ENCODE data around the gene MEN1.
"Not testable (repeated sequence)": the region's sequence is repeated elsewhere in the genome, so short reads cannot be mapped to it uniquely, and the experiment has no call there.

The MEN1 gene

DNA sequence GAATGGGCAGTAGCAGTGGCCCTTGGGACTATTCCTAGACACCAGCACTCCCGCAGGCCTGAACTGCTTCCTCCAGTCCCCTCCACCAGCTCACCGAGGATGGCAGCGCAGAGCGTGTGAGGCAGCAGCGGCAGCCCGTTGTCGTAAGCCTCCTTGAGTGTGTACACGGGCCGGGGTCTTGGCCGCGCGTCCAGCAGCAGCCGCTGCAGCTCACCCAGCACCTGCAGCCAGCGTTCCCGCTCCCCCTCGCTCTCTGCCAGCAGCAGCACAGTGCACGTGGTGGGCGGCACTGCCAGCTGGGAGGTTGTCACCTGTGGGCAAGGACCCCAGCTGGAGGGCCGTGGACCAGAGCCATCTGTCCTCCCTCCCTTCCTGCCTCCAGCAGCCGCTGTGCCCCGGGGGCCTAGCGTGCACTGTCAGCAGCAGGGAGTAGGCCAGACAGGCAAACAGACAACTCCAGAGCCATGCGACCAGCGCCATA is 21.1 kb upstream of the MEN1 start:
- peak; percentile 59 to 81 for DNase-seq

DNA sequence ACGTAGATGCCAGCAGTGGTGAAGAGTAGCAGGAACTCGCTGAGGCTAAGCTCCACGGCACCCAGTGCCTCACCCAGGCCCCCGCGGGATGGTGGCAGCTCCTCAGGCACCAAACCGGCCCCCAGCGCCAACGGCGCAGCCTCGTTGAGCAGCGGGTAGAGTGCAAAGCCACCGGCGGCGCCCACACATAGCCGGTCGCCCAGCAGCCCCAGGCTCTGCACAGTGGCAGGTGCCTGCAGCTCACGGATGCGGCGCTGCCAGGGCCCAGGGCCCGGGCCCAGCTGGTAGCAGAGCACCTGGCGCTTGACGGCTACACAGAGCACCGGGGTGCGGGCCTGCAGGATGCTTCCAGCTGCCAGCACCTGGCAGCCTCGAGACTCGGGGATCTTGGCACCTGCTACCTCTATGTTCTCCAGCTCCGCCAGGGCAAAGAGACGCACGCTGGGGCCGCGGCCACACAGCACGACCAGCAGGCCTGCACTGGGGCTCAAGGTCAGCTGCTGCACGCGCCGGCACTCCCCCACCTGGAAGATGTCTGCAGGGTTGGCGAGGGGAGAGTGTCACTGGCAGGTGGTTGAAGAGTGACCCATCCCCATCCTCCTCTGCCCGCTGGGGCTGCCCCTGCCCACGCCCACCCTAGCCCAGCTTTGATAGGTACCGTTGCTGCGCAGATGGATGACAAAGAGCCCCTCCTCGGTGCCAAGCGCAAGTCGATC is 19.3 kb upstream of the MEN1 start:
- DNase-seq, result no peak

DNA sequence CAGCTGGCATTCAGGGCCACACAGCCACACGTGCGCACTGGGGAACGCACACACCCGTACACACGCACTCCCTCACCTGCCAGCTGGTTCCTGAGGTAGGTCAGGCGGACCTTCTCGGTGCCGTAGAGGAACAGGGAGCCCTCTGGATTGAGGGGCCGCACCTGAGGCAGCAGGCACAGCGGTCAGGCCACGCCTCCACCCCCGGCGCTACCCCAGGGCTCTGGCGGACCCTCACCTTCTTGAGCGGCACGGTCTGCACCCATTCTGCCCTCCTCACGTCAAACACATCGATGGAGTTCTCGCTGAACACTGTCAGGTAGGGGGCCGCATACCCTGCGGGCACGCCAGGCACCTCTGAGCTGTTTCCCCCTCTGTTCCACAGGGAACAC is 17.1 kb upstream of the MEN1 start:
- no peak for DNase-seq

DNA sequence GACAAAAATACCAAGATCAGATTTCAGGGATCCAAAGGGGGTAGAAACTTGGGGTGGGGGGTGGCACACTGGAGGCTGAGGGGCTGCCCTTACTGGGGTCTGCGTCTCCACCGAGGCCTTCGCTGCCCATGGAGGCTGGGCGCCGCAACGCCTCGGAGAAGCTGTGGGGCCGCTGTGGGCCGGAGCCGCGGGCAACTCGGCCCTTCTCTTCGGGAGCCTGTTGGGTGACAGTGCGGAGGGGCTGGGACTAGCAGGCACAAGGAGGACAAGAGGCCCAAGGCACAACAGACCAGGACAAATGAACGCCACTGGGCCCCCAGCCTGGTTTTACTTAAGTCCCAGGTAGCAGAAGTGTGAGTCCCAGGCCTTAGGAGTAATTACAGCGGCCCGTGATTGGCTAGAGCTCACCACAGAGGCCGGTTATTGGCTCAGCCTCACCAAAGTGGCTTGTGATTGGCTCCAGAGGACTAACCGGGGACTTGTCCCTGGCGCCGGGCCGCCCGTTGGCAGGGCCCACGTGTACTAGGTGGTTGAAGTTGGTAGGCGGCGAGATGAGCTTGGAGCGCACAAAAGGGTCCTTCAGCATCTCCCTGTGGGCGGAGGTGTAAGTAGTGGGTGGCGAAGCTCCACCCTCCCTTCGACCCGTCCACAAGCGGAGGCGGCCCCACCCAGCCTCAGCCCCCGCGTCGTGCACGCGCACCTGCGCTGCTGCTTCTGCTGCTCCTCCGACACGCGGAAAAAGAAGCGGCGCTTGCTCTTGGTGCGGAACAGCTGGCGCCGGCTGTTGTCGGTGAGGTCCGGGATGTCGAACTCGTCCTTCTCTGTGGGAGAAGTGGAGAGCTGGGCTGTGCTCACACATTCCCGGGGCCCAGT is 16.5 kb upstream of the MEN1 start:
- DNase-seq, result no peak

DNA sequence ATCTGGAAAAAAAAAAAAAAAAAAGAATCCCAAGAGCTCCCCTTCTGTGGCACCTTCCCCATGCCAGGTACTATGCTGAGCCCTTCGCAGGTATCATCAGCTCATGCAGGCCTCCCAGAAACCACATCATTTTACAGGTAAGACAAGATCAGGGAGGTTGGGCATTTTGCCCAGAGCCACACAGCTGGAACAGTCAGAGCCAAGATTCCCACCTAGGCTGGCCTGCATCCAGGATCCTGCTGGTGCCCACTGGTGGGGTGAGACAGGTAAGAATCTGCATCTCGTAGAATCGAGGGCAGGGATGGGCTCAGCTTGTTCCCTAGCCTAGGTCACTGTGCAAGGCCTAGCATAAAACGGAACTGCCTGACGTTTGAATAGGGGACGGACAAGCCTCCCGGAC is 15.7 kb upstream of the MEN1 start:
- DNase-seq, result no peak

DNA sequence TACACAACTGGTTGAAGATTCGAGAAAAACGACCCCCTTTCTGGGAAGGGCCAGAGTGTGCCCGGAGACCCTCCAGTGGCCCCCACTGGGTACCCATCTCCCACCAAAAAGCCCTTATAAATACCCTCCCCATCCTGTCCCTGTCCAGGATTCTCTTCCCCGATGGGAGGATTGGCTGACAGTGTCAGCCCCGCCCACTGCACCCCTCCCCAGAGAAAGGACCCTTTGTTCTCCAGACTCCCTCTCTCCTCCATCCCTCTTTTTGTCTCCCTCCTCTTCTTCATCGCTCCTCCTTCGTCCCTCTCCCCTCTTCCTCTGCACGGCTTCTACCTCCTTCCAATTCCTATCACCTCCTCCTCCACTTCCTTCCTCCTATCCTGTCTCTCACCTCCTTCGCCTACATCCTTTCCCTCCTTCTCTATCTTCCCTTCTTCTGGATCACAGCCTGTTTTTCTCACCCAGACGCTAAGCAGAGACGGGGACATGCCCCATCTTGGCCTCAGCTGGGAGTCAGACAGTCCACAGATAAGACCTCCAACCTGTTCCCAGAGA is 13.3 kb upstream of the MEN1 start:
- no peak for DNase-seq

DNA sequence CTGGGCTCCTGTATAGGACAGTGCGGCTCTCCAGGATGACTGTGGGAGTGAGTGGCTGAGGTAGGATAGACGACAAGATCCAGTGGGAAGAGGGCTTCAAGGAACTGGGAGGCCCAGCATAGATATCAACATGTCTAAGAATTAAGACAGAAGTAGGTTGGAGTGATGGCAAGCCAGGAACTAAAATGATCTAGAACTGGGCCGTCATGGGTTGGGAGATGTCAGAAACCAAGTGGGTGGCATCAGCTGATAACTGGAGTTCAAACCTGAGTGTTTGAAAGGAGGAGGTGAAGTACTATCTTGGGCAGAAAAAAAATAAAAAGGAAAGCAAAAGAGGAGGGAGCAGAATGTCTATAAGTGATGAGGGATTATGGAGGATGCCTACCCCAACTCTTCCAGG is 7.1 kb upstream of the MEN1 start:
- DNase-seq, result no peak

DNA sequence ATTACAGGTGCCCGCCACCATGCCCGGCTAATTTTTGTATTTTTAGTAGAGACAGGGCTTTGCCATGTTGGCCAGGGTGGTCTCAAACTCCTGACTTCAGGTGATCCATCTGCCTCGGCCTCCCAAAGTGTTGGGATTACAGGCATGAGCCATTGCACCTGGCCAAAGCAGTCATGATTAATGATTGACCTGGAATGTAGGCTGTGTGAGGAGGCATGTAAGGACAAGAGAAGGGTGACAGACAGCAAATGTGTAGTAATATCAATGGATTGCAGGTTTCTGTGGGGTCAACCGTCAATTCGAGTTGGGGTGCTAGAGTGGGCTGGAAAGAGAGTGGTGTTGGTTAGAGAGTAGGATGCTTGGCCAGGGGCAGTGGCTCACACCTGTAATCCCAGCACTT is 5.1 kb upstream of the MEN1 start:
- not testable (repeated sequence) for DNase-seq

DNA sequence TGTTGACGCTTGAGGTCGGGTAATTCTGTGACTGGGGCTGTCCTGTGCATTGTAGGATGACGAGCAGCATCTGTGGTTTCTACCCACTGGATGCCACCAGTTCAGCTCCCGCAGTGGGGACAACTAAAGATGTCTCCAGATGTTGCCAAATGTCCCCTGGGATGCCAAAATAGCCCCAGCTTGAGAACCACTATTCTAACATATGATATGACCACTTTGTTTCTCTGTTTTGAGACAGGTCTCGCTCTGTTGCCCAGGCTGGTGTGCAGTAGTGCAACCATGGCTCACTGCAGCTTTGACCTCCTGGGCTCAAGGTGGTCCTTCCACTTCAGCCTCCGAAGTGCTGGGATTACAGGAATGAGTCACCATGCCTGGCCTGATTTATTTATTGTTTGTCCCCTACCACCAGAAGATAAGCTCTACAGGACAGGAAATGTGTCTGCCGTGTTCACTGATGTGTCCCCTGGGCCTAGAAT is 4.4 kb upstream of the MEN1 start:
- no peak for DNase-seq

DNA sequence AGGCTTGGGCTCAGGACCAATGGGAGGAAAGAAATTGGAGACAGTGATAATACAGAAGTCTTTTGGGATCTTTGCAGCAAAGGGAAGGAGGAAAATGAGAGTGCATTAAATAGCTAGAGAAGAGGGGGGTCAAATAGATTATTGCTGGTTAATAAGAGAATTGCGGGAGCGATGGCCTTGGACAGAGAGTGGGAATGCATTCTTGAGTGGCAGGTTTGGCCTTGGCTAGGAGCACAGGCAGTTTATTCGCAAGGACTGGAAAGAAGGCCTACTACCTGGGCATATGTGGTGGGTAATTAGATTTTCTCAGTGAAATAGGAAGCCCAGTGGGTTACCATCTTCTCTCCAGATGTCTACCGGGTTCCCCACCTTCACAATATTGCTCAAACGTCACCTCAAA is 3.5 kb upstream of the MEN1 start:
- DNase-seq, result no peak

DNA sequence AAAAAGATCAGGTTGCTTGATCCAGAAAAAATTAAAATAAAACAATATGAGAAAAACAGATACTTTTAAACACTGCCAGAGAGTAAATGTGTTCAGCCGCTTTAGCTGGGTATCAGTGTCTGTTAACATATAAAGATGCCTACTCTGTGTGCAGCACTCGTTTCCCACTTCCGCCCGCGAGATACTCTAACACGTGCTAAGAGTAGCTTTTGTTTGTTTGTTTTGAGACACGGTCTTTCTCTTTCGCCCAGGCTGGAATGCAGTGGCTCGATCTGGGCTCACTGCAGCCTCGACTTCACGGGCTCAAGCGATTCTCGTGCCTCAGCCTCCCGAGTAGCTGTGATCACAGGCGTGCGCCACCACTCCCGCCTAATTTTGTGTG is 531 bp upstream of the MEN1 start:
- no peak for DNase-seq

DNA sequence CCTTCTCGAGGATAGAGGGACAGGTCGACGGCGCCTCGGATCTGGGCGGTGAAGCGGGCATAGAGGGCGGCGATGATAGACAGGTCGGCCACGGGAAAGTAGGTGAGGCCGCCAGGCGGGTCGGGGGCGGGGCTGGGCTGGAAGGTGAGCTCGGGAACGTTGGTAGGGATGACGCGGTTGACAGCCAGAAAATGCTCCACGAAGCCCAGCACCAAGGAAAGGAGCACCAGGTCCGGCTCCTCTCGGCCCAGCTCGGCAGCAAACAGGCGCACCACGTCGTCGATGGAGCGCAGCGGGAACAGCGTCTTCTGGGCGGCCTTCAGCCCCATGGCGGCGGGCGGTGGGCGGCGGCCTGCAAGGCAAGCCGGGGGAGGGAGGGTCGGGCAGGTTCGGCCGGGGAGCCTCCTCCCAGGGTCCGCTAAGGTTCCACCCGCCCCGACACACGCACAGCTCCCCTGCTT is 540 bp downstream of the MEN1 start:
- DNase-seq, result no peak

DNA sequence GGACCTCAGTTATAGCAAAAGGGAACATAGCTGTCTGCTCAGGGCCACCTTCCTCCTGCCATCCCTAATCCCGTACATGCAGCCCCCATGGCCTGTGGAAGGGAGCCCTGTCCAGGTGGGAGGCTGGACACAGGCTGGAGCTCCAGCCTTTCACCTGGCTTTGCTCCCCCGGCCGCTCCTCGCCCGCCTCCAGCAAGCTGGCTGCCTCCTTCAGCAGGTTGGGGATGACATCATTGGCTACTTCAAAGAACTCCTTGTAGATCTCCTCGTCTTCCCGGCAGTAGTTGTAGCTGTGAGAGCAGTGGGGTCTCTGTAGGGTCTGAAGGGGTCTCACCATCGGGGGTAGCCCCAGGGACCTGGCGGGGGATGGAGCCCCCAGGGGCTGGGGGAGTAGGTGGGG is 4.9 kb downstream of the MEN1 start:
- DNase-seq, result no peak

DNA sequence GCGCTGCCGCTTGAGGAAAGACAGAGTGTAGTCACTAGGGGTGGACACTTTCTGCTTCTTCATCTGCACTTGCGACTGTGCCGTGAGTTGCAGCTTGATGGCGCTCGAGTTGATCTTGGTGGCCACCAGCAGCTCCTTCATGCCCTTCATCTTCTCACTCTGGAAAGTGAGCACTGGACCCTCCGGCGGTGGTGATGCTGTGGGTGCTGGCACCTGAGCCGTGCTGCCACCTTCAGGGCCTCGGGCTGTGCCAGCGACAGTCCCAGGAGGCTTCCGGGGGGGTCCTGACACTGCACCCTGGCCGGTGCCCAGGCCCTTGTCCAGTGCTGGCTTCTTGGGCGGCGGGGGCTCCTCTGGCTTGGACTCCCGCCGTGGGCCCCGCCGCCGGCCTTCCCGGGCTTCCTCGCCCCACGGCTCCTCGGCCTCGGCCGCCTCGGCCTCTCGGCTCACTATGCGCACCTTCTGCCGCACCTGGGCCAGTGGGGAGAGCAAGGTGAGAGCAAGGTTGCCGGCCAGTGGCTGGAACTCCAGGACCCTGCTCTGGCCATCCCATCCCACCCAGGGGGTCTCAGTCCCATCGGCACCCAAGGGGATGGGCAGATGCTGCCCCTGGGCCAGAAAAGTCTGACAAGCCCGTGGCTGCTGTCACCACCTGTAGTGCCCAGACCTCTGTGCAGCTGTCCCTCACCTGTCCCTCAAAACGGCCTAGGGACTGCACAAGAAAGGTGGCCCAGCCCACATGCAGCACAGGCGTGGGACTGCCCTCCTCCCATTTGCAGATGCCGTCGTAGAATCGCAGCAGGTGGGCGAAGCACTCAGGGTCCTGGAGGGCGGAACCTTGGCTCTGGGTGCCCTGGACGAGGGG is 5.8 kb downstream of the MEN1 start:
- no peak for DNase-seq

DNA sequence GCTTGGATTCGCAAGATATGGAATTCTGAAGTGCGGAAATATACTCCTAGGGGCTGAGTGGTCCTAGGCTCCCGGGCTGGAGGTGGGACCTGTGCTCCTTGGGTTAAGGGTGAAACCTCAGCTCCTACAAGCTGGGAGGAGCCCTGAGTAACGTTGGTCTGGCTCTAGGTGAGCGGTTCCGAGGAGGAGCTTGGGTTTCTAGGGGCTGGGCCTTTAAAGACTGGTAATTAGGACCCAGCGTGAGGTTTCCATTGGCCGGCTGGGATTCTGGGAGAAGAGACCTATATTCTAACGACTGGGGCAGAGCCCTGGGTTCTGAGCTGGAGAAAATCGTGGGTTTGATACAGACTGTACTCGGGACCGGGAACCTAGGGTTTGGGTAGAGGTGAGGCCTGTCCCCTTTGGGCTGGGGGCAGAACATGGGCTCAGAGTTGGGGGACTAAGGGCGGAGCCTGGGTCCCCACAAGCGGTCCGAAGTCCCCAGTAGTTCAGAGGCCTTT is 6.5 kb downstream of the MEN1 start:
- DNase-seq, result no peak

DNA sequence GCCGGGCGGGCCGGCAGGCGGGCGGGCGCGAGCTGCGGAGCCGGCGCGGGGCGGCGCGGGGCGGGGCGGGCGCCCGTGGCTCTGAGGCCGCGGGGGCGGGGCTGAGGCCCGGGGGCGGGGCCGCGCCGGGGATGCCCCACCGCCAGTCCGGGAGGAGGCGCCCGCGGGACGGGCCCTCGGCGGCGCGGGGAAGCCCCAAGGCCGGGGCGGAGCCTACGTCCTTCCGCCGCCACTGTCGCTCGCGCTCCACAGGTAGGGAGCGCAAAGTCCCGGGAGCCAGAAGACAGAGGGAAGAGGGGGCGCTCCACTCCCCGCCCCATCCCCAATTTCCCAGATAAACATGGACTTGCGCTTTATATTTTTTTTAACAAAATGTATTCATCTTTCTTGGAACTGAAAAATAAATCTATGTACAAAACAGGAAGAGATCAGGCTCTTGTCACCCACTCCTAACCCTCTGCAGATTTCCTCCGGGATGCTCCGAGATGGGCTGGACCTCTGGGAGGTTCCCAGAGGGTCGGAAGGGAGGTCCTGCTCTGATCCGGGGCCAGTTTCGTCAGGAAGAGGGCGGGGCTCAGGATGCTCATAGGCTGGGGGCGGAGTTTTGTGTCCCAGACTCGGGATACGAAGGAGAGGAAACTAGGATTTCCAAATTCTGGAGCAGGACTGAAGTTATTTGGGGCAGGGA is 7.0 kb downstream of the MEN1 start, which contains the start of gene MAP4K2:
Gene MAP4K2, minus strand, starts transcription at position 57 of the 688 bp plus-strand sequence. CDS start 65 bp downstream, outside the sequence.
- peak; percentile 39 to 77 for DNase-seq

DNA sequence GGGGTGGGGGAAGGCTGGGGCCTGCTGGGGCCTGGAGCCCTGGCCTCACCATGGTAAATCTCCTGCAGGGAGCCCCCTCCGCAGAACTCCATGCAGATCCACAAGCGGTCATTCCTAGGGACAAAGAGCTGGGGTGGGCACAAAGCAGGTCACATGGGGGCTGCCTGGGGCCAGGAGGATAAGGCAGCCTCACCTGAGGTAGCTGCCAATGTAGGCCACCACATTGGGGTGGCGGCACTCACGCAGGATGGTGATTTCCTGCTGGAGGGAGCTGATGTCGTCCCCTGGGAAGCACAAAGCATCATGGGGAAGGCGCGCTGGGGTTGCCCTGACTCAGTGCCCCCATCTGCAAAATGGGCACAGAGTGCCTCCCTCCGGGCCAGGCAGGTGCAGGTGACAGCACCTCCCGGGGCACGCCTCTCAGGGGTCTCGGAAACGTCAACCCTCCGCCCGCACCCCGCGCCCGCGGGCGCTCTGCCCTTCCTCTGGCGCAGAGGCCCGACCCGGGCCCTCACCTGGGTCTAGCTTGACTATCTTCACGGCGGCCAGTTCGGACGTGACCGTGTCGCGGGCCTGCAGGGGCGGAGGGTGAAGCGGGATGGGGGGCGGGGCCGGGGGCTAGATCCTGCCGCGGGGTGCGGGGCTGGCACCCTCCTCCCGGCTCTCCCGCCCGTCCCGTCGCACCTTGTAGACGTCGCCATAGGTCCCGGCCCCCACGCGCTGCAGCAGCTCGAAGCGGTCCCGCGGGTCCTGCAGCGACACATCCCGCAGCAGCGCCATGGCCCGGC is 7.8 kb downstream of the MEN1 start:
- no peak for DNase-seq

DNA sequence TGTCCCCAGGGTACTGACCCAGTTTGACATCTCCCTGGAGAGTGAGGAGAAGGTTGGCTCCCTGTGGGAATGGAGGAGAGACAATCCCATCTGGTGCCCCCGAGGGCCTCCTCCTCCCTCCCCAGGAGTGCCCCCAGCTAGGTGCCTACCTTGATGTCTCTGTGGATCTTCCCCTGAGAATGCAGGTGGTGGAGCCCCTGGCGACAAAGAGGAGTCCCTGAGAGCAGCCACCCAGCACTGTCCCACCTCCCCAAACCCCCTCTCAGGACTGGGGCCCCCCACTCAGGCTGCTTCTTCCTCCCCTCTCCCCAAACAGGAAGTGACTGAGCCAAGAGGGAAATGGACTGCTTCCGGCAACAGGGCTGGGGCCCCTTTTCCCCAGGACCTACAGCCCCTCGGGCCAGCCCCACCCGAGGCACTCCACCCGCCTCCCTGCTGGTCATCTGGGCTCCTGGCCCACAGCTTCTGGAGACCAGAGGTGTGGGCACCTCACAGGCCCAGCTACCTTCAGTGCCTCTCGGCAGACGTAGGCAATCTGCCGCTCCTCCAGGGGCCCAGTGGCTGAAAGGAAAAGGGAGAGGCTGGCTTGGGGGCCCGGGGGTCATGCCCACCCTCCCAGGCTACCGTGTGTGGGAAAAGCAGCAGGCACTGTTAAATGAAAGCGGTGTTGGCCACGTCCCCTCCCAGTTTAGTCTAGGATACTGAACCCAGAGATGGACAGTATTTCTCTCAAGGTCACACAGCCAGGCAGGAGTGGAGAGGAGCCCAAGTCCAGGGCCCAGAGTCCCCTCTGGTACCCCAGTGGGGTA is 8.6 kb downstream of the MEN1 start:
- no peak for DNase-seq

DNA sequence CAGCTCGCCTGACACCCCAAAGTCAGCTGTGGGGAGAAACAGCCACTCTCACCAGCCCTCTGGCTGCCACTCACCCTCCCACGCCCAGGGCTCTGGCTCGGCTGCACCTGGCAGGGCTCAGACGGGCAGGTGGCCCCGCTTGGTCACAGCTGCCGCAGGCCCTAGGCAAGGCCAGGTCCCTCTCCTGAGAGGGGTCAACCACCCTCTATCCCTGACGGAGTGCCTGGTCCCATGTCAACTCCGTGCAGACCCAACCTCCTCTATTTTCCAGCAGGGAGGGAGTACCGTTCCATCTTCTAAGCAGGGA is 9.2 kb downstream of the MEN1 start:
- no peak for DNase-seq

Measured in NCI-H524 (cell line).